GM19025 (cell line): Measurements from ENCODE around the gene CCDC47.
"Not testable (repeated sequence)": the region's sequence is repeated elsewhere in the genome, so short reads cannot be mapped to it uniquely, and the experiment has no call there.

Source experiments
- ATAC-seq: cut with Tn5 transposase; IDR thresholded peaks from one replicate; pipeline ENCODE4 v1.9.1; 2021; ENCODE audit warnings: mild to moderate bottlenecking, low read depth, moderate library complexity; ENCODE audit not compliant: unreplicated experiment

The CCDC47 gene

DNA sequence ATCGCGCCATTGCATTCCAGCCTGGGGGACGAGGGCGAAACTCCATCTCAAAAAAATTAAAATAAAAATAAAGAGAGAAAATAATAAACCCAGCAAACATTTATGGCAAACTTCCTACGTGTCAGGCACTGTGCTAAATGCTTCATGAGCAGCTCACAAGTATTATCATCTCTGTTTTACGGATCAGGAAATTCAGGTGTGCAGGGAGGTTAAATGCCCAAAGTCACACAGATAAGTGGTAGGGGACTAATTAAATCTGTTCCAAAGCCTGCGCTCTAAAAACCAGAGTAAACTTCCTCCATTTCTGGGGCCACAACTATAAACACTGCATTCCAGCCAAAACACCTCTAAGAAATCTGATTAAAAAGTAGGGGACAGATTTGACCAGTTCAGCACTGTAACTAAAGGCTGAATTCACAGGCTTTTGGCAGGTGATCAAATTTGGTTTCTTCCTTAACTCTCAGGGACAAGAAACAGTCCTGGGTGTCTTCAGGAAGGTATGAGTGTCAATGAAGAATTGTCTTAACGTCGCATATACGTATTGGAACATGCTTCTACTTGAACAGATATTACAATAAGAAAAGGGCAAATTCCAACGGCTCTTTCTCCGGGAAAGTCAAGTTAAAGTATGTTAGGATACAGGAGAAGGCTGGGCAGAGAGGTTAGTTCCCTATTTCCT is 32.8 kb downstream of the CCDC47 start:
- no peak for ATAC-seq

- no peak for ATAC-seq
These were observed 37.7 kb downstream of the CCDC47 start for GRCh38 chr17:63735691-63736090.

DNA sequence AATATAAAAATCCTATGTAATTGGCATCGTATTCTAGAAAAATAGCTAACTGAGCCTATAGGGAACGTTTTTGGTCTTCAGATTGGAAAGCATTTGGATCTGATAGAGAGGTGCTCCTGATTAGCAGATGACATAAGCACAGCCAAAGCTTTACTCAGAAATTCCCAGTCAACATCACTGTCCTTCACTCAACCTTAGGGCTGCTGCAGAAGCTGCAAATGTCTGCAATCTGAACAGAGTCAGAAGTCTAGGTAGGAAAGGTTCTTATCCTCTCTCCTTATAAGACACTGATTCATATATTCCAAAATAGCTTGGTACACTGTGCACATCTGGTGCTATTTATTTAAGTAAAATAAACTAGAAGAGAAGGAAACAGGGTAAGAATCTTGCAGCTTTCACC is 51.0 kb downstream of the CCDC47 start:
- ATAC-seq = no peak

DNA sequence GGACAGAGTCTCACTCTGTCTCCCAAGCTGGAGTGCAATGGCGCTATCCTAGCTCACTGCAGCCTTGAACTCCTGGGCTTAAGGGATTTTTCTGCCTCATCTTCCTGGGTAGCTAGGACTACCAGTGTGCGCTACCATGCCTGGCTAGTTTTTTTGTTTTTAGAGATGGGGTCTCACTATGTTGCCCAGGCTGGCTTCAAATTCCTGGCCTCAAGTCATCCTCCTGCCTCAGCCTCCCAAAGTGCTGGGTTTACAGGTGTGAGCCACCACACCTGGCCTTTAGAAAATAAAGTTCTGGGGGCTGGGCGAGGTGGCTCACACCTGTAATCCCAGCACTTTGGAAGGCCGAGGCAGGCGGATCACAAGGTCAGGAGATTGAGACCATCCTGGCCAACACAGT is 53.2 kb downstream of the CCDC47 start:
- not testable (repeated sequence) for ATAC-seq

- no peak for ATAC-seq
These were observed 54.4 kb downstream of the CCDC47 start for GRCh38 chr17:63718988-63719387.

GRCh38 chr17:63716426-63716825 is 57.0 kb downstream of the CCDC47 start:
- ATAC-seq = no peak

DNA sequence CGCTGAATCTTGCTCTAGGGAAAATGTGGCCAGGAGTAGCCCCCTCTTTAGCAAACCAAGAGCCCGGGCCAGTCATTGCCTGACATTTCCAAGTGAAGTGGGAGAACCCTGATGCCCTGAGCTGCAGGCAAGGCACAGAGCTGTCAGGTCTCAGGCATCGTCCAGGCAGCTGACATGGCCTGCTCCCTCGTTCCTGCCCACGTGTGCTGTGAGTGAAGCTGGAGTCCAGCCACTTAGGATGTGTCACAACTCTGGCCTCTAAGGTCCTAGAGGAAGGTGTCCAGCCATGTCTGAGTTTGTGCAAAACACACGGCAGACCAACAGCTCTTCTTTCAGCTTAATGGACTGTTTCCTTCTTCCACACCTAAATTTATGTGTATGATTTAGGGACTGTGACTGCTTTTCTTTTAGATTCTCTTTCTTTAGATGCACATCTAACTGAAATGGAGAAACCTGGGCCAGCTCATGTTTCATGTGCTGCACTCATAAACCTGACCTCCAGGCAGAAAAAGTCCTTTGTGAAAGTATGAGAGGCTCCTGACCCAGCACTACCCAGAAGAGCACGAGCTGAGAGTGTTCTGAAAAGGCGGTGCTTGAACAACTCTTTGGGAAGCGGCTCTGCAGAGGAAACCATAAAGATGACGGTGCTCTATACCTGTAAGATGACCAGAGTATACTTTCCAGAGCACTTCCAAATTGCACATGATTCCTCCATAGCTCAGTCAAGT is 58.7 kb downstream of the CCDC47 start:
- ATAC-seq = no peak

- no peak for ATAC-seq
These were observed 64.3 kb downstream of the CCDC47 start for GRCh38 chr17:63709110-63709509.

- ATAC-seq = no peak
These were observed 66.2 kb downstream of the CCDC47 start for GRCh38 chr17:63707151-63707550.

DNA sequence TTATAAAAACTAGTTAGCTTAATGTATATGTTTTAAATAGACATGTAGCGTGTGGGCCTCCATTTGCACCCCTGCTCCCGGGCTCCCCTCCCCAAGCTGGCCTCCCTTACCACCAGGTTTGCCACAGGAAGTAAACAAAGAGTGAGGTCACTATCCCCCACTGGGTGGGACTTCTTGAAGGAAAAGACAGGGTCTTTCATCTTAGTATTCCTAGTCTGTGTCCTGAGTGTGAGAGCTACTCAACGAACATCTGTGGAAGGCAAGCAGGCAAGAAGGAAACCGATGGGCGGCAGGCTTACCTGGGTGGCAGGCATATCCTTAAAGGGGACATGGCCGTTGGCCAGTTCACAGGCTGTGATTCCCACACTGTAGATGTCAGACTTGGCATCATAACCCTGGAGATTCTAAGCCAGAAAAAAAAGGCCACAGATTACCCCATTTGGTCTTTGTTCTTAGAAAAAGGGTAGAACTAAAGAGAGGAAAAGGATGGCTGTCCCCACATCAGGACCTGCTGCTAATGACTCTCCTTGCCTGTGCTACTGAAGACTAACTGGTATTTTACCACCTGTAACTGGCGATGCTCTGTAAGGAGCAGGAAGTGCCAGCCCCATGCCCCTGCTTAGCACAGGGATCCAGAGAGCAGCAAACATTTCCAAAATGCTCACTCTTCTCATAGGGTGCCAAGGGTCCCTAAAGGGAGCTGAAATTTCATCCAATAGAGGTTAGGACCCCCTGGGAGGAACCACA is 66.9 kb downstream of the CCDC47 start:
- no peak for ATAC-seq

- ATAC-seq = no peak
These were observed 67.7 kb downstream of the CCDC47 start for GRCh38 chr17:63705657-63706056.

DNA sequence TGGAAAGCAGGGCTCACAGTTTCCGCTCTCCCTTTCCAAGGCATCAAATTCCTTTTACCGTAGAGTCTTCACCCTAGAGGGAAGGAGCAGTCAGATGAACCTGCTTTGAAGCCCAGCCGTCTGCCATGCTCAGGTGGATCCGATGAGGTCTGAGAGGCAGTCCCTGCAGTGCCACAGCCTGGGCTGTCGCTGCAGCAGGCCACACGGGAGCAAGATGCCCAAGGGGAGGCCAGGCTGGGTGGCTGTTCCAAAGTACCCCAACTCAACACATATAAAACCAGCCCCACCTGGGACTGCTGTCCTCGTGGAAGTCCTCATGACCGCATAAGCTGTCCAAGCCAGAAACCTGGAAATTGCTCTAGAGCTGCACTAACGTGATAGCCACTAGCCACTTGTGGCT is 68.6 kb downstream of the CCDC47 start:
- no peak for ATAC-seq

- ATAC-seq = no peak
These were observed 69.2 kb downstream of the CCDC47 start for GRCh38 chr17:63704259-63704576.

DNA sequence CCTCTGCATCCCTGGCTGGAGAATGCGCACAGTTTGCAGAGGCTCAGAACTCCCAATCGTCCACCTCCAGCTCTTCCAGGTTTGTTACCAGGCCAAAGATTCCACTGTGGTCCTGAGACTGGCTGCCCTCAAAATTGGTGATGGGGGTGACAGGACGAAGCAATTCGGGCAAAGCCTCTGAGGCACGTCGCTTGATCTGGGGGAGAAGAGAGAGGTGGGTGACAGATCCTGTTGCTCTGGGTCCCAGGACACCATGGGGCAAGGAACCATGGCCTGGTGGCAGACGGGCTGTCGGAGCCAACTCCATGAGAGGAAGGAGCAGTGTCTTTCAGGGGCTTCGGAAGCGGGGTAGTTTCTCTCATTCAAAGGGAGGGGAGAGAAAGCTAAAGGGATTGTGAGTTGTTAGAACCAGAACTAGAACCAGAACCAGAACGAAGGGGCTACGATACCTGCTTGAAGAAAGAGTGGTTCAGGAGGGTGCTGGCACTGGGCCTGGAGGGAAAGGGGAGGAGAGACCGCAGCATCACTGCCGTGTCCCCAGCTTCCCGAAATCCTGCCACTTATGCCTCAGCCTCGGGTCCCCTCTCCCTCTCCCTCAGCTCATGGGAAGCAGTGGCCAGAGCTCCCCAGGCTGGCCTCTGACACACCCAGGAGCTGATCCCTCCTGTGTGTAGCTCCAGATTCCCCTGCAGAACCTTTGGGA is 69.7 kb downstream of the CCDC47 start:
- ATAC-seq = no peak

DNA sequence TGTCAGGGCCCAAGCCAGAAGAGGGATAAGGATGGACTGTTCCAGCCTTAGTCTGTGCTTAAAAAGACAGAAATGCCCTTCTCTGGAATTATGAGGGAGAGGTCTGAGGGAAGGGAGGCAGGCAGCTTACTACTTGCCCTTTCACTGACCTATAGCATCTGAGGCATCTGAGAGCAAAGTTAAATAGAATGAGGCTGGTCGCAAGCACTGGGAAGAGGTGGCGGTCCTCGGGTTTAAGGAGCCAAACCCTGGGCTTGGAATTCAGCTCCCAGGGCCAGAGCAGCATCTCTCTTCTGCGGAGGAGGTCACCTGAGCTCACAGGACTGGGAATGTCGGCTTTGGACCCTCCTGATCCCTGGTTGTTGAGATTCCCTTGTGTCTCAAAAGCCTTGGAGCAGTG is 70.4 kb downstream of the CCDC47 start:
- ATAC-seq = no peak

- ATAC-seq = no peak
These were observed 70.7 kb downstream of the CCDC47 start for GRCh38 chr17:63702721-63703015.

GRCh38 chr17:63701868-63702720 is 71.3 kb downstream of the CCDC47 start:
- no peak for ATAC-seq

GRCh38 chr17:63701456-63701820 is 72.0 kb downstream of the CCDC47 start:
- ATAC-seq = no peak

DNA sequence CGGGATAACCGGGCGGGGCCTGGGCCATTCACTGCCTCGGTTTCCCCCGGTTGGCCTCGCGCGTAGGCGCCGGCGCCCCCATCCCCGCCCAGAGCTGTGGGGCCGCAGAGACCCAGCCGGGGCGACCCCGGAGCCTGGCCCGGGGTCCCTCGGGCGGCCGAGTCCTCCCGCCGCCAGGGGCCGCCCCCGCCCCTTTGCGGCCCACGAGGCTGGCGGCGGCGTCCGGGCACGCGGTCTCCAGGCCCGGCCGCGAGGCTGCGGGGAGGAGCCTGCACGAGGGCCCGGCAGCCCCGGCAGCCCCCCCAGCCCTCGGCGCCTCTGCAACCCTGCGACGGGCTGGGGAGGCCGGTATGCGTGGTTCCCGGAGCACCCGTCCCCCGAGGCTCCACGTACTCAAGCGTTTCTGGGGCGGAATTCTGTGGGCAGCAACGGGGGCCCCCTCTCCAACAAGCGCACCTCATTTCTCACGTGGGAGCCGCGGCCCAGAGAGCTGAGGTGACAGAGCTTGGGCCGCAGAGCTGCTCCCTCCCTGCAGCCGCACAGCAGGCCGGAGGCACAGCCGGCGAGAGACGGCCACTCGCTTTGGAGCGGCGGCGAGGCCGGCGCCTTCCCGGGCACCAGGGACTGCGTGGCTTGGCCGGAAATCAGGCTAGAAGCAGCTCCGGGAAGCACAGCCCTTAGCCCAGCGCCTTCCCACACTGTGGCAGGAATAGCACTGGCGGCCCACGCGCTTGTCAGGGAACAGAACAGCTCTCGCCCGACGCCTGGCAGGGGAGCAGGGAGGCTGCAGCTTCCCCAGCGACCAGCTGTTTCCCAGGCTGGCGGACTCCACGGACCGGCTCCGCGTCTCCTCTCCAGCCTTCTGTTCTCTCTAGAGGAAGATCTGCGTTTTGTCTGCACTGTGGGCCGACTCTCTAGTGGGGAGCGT is 72.6 kb downstream of the CCDC47 start:
- ATAC-seq = no peak
